GM13977 (cell line): ENCODE data around the gene PSMA2.

ENCODE experiments used
- DNase-seq: peaks from one replicate; pipeline ENCODE4 v3.0.0; 2012; ENCODE audit warnings: low spot score
- in situ Hi-C: fragments of 300-500 bp; cut with MboI; formaldehyde crosslinking; loops from one replicate; pipeline ENCODE4 v1.12.0; 2022; ENCODE audit warnings: low sequenced_read_pairs, low pct_unique_long_range_greater_than_20kb, mixed read lengths, inconsistent platforms; ENCODE audit not compliant: unreplicated experiment
- TF ChIP-seq, protein P1 (sequence below): IDR thresholded peaks from 2 replicates; pipeline ENCODE4 v1.5.1; 2012; ENCODE audit warnings: mild to moderate bottlenecking, control low read depth; ENCODE audit not compliant: insufficient read depth; ENCODE audit errors: extremely low read depth, missing control alignments

Gene PSMA2

DNA sequence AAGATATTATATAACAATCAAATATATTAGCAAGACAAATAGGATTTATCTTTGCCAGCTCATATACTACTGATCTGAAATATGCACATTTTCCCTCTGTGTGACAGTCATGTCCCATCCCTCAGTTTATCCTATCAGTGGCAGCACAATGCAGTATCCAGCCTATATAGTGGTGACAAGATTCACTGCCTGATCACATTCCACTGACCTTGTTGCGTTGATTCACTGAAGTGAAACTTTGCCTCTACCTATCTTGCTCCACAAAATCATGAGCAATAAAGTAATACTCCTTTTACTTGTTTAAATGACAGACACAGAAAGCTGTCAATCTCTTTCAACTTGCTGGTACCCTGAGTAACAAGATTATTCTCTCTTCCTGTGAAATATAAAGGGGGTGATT is 6.3 kb downstream of the PSMA2 start:
- in situ Hi-C loops = loop anchor here (25.0 kb wide), 3 partner anchors 337 to 912 kb away; no protein-coding TSS in a partner anchor
- DNase-seq = no peak
- TF ChIP-seq, protein P1, sequence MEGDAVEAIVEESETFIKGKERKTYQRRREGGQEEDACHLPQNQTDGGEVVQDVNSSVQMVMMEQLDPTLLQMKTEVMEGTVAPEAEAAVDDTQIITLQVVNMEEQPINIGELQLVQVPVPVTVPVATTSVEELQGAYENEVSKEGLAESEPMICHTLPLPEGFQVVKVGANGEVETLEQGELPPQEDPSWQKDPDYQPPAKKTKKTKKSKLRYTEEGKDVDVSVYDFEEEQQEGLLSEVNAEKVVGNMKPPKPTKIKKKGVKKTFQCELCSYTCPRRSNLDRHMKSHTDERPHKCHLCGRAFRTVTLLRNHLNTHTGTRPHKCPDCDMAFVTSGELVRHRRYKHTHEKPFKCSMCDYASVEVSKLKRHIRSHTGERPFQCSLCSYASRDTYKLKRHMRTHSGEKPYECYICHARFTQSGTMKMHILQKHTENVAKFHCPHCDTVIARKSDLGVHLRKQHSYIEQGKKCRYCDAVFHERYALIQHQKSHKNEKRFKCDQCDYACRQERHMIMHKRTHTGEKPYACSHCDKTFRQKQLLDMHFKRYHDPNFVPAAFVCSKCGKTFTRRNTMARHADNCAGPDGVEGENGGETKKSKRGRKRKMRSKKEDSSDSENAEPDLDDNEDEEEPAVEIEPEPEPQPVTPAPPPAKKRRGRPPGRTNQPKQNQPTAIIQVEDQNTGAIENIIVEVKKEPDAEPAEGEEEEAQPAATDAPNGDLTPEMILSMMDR = no peak

DNA sequence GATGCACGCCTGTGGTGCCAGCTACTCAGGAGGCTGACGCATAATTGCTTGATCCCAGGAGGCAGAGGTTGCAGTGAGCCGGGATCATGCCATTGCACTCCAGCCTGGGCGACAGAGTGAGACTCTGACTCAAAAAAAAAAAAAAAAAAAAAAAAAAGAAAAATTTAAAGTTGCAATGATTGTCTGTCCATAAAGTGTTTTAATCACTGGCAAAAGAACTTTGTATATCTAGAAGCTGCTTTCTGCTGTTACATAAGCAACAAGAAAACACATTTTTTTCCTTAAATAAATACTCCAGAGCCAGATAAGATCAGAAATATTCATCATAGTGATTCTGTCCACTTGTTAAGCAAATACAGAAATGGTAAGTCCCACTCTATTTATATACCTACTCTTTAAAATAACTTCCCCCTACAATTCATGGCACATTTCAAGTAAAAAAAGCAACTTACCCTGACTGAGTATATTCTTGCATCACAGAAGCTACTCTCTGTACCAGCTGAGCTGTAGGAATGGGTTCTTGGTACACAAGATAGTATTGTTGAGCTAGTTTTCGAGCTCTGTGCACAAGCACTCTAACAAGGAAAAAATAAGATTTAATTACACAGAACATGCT is 7.6 kb downstream of the PSMA2 start:
- in situ Hi-C loops = no loop called here
- TF ChIP-seq, protein P1 = no peak
- no peak for DNase-seq

DNA sequence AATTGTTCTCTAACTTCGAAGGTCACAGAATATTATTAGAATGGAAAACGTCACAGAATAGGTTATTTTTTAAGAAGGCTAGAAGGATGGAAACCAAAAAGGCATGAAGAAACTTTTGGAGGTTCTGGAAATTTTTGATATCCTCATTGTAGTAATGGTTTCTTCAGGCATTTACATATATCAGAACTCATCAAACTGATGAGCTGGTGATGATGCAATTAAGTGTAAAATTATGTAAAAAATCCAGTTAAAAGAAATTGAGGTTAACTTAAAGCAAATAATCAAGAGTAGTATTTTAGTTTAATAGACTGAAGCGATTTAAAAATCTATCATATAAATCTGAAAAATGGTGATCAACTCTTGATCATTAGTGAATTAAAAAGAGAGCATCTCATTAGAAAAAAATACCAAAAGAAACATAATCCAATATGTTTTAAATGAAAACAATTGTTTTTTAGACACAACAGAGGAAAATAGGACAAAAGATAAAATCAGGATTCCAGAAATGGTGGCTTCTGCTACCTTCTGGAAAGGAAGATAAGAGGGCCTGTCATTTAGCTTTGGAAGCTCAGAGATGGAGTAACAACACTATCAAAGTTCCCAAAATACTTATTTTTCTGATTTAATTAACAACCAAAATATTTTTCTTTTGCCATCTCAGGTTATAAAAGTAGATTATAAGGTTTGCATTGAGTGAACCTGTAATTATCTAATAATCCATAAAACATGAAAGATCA is 9.8 kb downstream of the PSMA2 start:
- in situ Hi-C loops = no loop called here
- no peak for DNase-seq
- TF ChIP-seq, protein P1 = no peak

DNA sequence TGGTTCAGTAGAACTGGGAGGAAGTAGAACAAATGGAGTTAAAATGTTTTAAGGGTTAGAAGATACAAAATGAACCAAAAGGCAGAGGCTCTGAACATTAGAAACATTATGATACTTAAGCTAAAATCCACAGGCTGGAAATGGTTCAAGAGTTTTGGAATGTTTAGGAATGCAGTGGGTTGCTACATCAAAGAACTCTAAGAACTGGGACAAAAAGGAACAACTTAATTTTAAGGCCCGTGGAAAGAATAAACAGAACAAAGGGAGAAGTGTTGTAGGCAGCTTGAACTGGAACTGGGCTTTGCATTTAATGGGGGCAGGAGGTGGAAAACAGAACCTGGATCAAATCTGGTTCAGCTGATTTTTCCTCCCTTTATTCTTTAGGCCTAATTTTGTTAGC is 16.6 kb downstream of the PSMA2 start:
- TF ChIP-seq, protein P1 = no peak
- DNase-seq = no peak
- in situ Hi-C loops = no loop called here

DNA sequence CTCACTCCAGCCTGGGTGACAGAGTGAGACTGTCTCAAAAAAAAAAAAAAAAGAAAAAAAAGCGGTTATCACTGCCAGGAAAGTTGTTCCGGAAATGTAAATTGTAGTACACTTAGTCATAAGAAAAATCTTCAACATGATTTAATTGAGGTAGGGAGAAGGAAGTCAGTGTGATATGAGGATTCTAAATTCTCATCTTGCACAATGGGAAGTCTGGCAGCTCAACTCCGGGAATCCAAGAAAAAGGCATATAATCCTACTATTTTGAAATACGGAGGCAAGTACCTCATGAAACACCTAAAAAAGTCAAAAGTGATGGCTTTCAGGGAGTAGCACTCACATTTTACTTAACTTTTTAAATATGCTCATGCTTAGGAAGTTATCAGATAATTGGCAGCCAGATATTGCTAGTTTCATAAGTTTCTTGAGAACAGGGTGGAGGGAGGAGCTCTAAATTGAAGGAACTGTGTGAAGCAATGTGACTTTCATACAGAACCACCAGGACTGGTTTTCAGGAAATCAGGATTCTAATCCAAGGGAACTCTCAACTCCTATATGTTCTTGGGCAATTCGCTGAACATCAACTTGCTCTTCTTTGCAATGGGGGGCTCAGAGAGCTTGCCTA is 17.4 kb downstream of the PSMA2 start:
- TF ChIP-seq, protein P1 = no peak
- no peak for DNase-seq
- in situ Hi-C loops = no loop called here

DNA sequence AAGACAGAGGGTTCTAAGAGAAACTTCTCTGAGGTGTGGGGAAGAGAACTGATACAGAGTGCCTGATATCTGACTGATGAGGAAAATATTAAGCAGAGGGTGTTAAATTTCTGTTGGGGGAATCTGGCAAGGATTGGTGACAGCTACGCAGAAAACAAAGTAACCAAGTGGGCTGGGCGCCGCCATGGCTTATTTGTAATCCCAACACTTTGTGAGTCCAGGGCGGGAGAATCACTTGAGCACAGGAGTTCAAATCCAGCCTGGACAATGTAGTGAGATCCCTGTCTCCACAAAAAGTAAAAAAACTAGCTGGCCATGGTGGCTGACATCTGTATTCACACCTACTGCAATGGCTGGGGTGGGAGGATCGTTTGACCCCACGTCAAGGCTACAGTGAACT is 18.0 kb downstream of the PSMA2 start:
- in situ Hi-C loops = no loop called here
- TF ChIP-seq, protein P1 = no peak
- DNase-seq = no peak
